Measurements from ENCODE around the gene CSPG5.

DNA sequence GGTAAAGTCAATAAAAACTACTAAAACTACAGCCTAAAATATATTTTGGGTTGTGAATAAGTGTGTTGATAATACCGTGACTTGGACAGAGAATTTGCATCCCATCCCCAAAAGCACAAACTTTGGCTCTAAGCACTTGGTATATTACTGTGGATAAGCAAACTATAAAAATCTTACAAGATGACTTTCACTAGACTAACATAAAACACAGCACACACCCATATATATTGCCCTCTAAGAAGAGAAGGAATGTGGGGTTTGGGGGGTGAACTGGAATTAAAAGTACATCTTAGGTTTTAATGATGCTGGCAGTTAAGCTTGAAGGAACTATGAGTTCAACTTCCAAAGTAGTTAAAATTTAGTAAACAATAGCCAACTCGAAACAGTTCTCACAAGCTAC lies 28.7 kb upstream of the CSPG5 start:
- TF ChIP-seq, protein P1, sequence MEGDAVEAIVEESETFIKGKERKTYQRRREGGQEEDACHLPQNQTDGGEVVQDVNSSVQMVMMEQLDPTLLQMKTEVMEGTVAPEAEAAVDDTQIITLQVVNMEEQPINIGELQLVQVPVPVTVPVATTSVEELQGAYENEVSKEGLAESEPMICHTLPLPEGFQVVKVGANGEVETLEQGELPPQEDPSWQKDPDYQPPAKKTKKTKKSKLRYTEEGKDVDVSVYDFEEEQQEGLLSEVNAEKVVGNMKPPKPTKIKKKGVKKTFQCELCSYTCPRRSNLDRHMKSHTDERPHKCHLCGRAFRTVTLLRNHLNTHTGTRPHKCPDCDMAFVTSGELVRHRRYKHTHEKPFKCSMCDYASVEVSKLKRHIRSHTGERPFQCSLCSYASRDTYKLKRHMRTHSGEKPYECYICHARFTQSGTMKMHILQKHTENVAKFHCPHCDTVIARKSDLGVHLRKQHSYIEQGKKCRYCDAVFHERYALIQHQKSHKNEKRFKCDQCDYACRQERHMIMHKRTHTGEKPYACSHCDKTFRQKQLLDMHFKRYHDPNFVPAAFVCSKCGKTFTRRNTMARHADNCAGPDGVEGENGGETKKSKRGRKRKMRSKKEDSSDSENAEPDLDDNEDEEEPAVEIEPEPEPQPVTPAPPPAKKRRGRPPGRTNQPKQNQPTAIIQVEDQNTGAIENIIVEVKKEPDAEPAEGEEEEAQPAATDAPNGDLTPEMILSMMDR (IDR thresholded peaks at IDR 0.05), result no peak
- TF ChIP-seq POLR2A (IDR thresholded peaks at IDR 0.05) (no peak), POLR2AphosphoS5 (IDR thresholded peaks at IDR 0.05) (no peak), EP300 (IDR thresholded peaks at IDR 0.05) (no peak)
